ENCODE measurements around the gene NUDT4. TPM values are rescaled to one million over a fixed set of nuclear protein-coding genes. Genes with fewer than 3 reads are reported as not detected.

Gene NUDT4
- total and polyA plus RNA-seq, 2 donors (not counting 3 experiments of a cell fraction or from before 2014, with no cell fraction given) = 76.0 to 161 TPM

DNA sequence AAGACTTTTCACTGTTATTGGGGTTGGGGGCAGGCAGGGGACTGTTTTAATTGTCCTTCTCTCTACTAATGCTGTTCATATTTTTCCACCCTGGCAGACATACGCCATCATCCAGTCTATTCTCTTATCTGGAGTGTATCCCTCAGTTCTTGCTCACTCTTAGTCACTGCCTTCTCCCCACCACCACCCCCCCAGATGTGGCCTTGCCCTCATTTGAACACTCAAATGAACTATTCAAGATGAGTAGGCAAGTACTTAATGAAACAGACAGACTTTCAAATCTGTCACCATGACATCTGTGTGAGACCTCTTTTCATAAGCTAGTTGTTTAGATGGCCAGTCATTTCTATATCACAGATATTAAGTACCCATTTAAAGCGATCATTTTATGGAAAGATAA, 10.1 kb downstream of the NUDT4 start:
- BruUV-seq (replicated peaks) = no TSS peak
- peaks cover 15 to 17% of the 10 kb centered on the region in 2 experiments for H3K36me3 ChIP-seq (ENCODE audit: control insufficient read depth in 2 of 2, extremely low read depth in 1 of 2, insufficient read depth in 2 of 2, low read length in 2 of 2)
- dilution Hi-C loops (cut with MboI; ENCODE audit: extremely low pct_ligation_motif_present, low sequenced_read_pairs) = loop anchor here (25.0 kb wide), 1 partner anchor 375 kb away; no protein-coding TSS in a partner anchor
- H3K9ac ChIP-seq (replicated peaks; ENCODE audit: extremely low read depth, insufficient read depth, low read length) = no peak overlapping the region
- H2AFZ ChIP-seq (ENCODE audit: low read depth, low read length) = no peak overlapping the region
- no peak for FAIRE-seq
- POLR2A ChIA-PET = no interaction called here
- H3K4me1 ChIP-seq (ENCODE audit: control insufficient read depth, extremely low read depth, insufficient read depth, low read length) = peaks cover 17% of the 10 kb centered on the region
- CTCF ChIA-PET = interaction anchor here (1.5 to 2.4 kb wide), 2 partner anchors 32 to 401 kb away, joined by 3 to 16 read pairs; no protein-coding TSS in a partner anchor
- H3K79me2 ChIP-seq (ENCODE audit: control insufficient read depth, insufficient read depth, low read length) = peaks cover 93% of the 10 kb centered on the region
- H3K9me3 ChIP-seq (replicated peaks; ENCODE audit: control insufficient read depth, insufficient read depth, low read length) = no peaks in the 10 kb centered on the region
- no peaks in the 10 kb centered on the region for H3K27me3 ChIP-seq (ENCODE audit: control insufficient read depth in 2 of 2, insufficient read depth in 2 of 2, low read length in 2 of 2)
- no peak overlapping the region for H3K4me3 ChIP-seq (replicated peaks in 1 of 3; ENCODE audit: insufficient read depth in 1 of 3, low read depth in 1 of 3, low read length in 3 of 3)
- peak; percentile 51 for DNase-seq (ENCODE audit: low read depth, low spot score)
- H3K4me2 ChIP-seq (ENCODE audit: insufficient read depth, low read length) = no peak overlapping the region
- H4K20me1 ChIP-seq (replicated peaks; ENCODE audit: control insufficient read depth, extremely low read depth, insufficient read depth, low read length) = peaks cover 36% of the 10 kb centered on the region
- H3K9me1 ChIP-seq (replicated peaks; ENCODE audit: control insufficient read depth, extremely low read depth, insufficient read depth, low read length) = no peaks in the 10 kb centered on the region
- TF ChIP-seq FOS (IDR thresholded peaks at IDR 0.05; ENCODE audit: borderline replicate concordance, insufficient read depth, low read length) = peak; percentile 77
- TF ChIP-seq JUN (IDR thresholded peaks at IDR 0.05; ENCODE audit: borderline replicate concordance, insufficient read depth, insufficient read length, low read depth) = no peak
- TF ChIP-seq GATA2 (IDR thresholded peaks at IDR 0.05; ENCODE audit: insufficient read depth, insufficient read length, low read depth, low read length) = peak; percentile 63
- H3K27ac ChIP-seq (ENCODE audit: insufficient read depth, low read depth, low read length) = no peak overlapping the region
- intact Hi-C loops (cut with micrococcal nuclease) = no loop called here

DNA sequence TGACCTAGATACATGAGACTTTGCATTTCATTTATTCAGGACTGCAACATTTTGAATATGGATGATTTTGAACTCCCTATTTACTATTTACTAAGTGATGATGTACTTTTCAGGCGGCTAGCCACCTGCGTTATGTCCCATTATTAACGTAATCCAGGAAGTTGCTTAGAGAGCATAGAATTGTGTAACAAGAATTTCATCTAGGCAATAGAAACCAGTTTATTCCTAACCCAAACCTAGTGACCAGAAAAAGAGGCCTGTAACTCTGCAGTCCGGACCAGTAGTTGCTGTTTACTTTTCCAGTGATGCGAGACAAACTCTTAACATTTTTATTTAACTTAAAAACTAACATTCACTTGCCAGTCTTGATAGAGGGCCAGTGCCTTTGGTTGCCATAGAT, 12.3 kb downstream of the NUDT4 start:
- Histone ChIP-seq H3K36me3 (ENCODE audit: control insufficient read depth in 2 of 2, extremely low read depth in 1 of 2, insufficient read depth in 2 of 2, low read length in 2 of 2) (peaks cover 13 to 14% of the 10 kb centered on the region in 2 experiments), H4K20me1 (replicated peaks; ENCODE audit: control insufficient read depth, extremely low read depth, insufficient read depth, low read length) (peaks cover 27% of the 10 kb centered on the region), H3K4me3 (replicated peaks in 1 of 3; ENCODE audit: insufficient read depth in 1 of 3, low read depth in 1 of 3, low read length in 3 of 3) (no peak overlapping the region), H3K4me1 (ENCODE audit: control insufficient read depth, extremely low read depth, insufficient read depth, low read length) (peaks cover 12% of the 10 kb centered on the region), H3K79me2 (ENCODE audit: control insufficient read depth, insufficient read depth, low read length) (peaks cover 85% of the 10 kb centered on the region), H3K9ac (replicated peaks; ENCODE audit: extremely low read depth, insufficient read depth, low read length) (no peak overlapping the region), H3K9me3 (replicated peaks; ENCODE audit: control insufficient read depth, insufficient read depth, low read length) (no peaks in the 10 kb centered on the region), H3K27ac (ENCODE audit: insufficient read depth, low read depth, low read length) (no peak overlapping the region), H3K27me3 (ENCODE audit: control insufficient read depth in 2 of 2, insufficient read depth in 2 of 2, low read length in 2 of 2) (no peaks in the 10 kb centered on the region), H2AFZ (ENCODE audit: low read depth, low read length) (no peak overlapping the region), H3K4me2 (ENCODE audit: insufficient read depth, low read length) (no peak overlapping the region), H3K9me1 (replicated peaks; ENCODE audit: control insufficient read depth, extremely low read depth, insufficient read depth, low read length) (no peaks in the 10 kb centered on the region)
- DNase-seq (ENCODE audit: low read depth, low spot score) = peak; percentile 11
- no TSS peak for BruUV-seq (replicated peaks)
- FAIRE-seq = no peak
- dilution Hi-C loops (cut with MboI; ENCODE audit: extremely low pct_ligation_motif_present, low sequenced_read_pairs) (loop anchor here (25.0 kb wide), 1 partner anchor 378 kb away; no protein-coding TSS in a partner anchor), intact Hi-C loops (cut with micrococcal nuclease) (no loop called here)
- ChIA-PET POLR2A (no interaction called here), CTCF (interaction anchor here (1.6 to 2.4 kb wide), 2 partner anchors 403 to 710 kb away, joined by 3 to 16 read pairs; no protein-coding TSS in a partner anchor)
- TF ChIP-seq EZH2 (IDR thresholded peaks at IDR 0.05; ENCODE audit: borderline replicate concordance, low read depth, low read length, severe bottlenecking) (no peak), FOS (IDR thresholded peaks at IDR 0.05; ENCODE audit: borderline replicate concordance, insufficient read depth, low read length) (no peak), POLR2A (IDR thresholded peaks at IDR 0.05; ENCODE audit: low read depth, low read length) (no peak), POLR2AphosphoS5 (IDR thresholded peaks at IDR 0.05; ENCODE audit: insufficient read depth, low read depth, low read length) (no peak), MYC (IDR thresholded peaks at IDR 0.05; ENCODE audit: low read depth, low read length) (no peak), JUN (IDR thresholded peaks at IDR 0.05; ENCODE audit: borderline replicate concordance, insufficient read depth, insufficient read length, low read depth) (no peak), GATA2 (IDR thresholded peaks at IDR 0.05; ENCODE audit: insufficient read depth, insufficient read length, low read depth, low read length) (no peak)
- TF ChIP-seq, protein P1, sequence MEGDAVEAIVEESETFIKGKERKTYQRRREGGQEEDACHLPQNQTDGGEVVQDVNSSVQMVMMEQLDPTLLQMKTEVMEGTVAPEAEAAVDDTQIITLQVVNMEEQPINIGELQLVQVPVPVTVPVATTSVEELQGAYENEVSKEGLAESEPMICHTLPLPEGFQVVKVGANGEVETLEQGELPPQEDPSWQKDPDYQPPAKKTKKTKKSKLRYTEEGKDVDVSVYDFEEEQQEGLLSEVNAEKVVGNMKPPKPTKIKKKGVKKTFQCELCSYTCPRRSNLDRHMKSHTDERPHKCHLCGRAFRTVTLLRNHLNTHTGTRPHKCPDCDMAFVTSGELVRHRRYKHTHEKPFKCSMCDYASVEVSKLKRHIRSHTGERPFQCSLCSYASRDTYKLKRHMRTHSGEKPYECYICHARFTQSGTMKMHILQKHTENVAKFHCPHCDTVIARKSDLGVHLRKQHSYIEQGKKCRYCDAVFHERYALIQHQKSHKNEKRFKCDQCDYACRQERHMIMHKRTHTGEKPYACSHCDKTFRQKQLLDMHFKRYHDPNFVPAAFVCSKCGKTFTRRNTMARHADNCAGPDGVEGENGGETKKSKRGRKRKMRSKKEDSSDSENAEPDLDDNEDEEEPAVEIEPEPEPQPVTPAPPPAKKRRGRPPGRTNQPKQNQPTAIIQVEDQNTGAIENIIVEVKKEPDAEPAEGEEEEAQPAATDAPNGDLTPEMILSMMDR (IDR thresholded peaks at IDR 0.05; ENCODE audit: extremely low read depth in 1 of 2, insufficient read depth in 1 of 2, low read depth in 1 of 2, low read length in 2 of 2) = no peak
- TF ChIP-seq, protein P2, sequence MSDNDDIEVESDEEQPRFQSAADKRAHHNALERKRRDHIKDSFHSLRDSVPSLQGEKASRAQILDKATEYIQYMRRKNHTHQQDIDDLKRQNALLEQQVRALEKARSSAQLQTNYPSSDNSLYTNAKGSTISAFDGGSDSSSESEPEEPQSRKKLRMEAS (IDR thresholded peaks at IDR 0.05; ENCODE audit: insufficient read depth, insufficient read length) = no peak
